ENCODE data around the gene HMHB1.

HMHB1 gene

DNA sequence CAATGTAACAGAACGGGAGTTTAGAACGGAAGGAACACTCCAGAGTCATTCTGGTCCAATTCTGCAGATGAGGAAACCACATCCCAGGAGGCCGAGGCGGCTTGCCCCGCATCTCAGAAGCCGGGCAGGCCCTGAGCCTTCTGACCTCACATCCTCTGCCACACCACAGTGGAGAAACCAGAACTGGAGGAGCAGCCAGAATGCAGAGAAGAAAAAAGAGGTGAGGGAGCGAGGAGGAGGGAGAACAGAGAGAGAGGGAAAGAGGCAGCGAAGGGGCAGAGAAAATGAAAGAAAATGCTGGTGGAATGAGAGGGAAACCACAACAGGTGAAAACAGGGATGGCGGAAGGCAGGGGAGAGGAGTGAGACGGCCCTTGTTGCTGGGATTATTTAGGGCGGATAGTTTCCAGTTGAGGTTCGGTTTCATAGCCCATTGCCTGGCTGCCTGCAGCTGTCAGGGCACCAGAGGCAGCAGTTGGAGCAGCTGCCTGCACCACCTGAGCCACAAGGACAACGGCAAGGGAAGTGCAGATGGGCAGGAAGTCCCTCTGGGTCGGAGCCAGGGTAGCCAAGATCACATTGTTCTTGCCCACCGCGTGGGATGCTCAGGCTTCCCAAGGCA lies at the start of gene HMHB1:
Gene HMHB1 (plus strand): TSS at position 77 of the 621 bp plus-strand sequence.
- DNase-seq, result no peak

DNA sequence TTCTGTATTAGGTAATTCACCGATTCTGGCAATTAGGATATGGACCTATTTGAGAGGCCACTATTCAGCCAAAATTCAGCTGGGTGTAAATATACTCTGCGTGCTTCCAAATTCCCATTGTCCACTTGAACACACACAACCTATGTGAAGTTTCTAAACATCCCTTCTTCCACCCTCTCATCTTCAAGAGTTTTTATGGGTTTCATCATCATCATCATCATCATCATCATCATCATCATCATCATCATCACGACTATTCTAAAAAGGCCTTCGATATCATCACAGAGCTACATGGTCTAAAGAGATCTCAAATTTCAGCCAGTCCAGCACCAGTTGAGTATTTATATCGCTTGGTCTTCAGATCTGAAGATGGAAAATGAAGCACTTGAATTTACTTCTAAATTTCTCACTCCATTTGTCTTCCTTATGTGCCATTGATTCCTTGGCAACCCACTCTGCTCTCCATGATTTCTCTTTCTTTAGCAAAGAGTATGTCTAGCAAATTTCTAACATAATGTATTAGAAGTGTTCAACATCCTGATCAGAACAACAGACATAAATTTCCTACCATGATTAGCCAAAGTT lies 49.2 kb upstream of the HMHB1 start:
- no peak for DNase-seq

DNA sequence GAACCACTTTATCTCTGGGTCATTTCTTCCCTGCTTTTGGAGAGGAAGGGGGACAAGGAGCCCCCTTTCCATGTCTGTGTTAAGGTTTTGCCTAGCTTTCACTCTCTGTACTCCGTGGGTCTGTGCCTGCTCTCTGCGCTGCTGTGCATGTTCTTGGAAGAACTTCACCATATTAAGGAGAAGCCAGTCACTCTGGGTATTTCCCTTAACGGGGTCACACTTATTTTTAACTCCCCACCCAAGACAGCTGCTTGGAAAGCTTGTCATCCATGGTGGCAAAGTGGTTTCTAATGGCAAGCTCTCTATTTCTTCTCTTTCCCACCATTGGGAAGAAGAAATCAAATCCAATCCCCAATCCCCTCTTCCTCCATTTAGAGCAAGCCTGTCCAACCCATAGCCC lies 44.8 kb upstream of the HMHB1 start:
- no peak for DNase-seq

DNA sequence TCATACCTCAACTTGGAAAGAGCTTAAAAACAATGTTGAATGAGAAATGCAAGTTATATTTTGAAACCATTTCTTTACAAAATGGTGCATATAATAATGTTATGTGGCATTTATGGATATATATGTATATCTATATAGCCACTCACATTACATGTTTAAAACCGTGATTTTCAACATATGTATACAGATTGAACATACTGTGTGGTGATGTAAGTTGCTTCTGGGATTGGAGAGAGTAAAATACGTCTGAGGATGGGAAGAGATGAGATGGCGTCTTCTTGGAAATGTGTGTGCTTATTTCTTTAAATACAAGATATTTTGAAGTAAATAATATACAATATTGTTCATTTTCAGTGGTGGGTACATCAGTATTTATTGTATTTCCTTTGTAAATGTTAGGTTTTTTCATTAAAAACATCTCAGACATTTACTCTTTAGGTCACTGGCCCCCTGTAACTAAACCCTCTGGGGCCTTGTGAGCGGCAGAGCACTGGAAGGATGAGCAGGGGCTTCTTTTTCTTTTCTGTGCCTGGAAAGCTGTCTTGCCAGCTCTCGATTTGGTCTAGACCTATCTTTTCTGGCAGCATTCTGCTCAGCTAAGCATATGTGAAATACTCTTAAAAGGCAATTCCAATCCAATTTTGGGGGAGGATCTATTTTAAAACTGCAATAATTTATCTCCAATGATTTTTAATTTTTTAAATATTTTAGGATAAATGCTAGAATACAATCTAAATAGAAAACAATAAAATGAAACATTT lies 42.8 kb upstream of the HMHB1 start:
- DNase-seq, result no peak

DNA sequence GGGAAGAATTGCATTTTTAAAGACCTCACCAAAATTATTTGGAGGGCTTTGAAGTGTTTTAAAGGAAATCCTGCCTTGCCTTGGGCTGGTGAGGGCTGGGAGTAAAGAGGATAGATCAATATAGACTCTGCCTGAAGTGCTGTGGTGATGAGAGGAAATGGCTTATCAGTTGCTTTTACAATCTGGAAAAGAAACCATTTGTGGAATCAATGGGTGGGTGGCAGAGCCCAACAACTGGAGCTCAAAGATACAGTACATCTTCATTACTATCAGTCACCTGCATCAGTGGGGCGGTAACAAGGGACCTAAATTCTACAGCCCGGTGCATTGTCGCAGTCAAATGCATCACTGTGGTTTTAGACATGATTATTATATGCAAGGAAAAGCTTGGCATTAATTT lies 41.5 kb upstream of the HMHB1 start:
- no peak for DNase-seq

DNA sequence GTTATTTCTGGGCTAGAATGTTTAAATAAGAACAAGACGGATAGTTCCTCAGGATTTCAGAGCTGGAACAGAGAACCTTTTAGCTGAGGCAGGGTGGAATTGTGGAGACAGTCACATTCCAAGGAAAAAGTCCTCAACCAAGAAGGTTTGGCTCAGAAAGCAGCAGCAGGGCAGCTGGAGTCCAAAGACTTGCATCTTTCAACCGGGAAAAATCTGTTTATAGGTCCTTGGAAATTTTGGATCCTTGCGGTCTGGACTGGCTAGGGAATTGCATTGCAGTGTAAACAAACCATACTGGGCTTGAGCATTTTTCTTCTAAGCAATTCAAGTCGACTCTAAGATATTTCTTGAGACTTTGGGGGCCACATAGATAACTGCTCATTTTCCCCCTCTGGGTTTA lies 40.8 kb upstream of the HMHB1 start:
- no peak for DNase-seq

DNA sequence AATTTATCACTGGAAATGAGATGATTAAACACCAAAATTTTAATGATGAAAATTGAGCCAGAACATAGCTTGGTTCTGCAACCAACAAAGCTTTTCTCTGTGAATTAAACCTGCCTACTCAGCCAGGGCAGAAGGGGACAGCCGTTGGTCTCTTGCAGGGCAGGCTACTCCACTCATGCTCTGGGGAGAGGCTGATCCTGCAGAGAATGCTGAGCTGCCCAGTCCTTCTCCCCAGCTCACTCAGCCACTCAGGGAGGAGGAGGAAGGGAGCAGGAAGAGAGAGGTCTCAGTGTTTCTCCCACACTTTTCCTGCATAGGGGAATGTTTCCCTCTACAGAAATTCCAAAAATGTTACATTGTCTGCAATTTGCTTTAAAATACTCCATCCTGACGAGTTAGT lies 40.4 kb upstream of the HMHB1 start:
- no peak for DNase-seq

DNA sequence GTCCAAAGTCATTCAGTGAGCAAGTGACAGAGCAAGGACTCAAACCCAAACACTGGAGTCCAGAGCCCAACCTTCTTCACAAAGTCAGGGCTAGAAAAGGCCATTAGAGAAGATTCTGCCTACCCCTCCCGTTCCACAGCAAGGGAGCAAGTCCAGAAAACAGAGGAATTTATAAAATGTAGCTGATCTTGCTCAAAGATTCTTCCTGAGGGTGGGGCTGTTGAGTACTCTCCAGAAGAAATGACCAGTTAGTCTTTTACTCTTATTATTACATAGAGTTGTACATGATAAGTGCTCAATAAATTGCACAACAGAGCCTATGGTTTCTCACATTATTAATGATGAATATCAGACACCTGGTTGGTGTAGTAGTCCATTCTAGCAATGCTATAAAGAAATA lies 39.3 kb upstream of the HMHB1 start:
- no peak for DNase-seq

DNA sequence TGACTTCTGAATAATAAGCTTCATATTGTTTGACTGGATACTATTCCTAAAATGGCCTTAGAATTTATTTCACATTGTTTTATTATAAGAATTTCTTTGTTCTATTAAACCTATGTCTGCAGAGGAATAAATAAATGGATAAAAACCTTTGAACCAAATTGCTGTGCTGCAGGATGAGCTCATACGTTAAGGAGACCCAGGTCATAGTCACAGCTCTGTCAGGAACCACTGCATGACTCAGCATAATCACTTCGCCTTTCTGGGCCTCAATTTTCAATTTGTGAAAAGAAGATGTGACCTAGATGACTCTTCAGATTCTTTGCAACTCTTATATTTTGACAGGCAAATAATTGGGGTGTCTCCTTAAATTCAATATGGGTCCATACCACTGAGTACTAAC lies 36.7 kb upstream of the HMHB1 start:
- DNase-seq, result no peak

DNA sequence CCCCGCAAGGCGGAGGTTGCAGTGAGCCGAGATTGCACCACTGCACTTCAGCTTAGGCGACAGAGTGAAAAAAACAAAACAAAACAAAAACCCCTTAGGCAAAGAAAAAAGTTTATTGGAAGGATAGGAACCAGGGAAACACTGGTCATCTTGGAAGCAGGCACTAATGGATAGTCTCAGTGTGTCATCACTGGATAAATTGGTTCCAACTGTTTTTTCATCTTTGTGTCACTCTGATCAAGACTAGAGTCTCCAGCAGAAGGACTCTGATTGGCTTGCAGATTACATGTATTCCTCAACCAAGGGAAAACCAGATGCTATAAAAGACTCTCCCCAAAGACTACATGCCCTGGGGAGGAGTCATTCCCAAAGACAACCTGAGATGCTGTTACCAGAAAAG lies 35.0 kb upstream of the HMHB1 start:
- DNase-seq, result no peak

DNA sequence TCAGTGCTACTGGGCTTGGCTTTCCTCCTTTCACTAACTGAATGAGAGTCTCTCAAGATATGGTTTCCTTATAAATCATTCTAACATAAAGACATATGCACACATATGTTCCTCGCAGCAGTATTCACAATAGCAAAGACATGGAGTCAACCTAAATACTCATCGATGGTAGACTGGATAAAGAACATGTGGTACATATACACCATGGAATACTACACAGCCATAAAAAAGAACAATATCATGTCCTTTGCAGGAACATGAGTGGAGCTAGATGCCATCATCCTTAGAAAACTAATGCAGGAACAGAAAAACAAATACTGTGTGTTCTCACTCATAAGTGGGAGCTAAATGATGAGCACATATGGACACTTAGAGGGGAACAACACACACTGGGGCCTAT lies 32.5 kb upstream of the HMHB1 start:
- DNase-seq, result no peak

DNA sequence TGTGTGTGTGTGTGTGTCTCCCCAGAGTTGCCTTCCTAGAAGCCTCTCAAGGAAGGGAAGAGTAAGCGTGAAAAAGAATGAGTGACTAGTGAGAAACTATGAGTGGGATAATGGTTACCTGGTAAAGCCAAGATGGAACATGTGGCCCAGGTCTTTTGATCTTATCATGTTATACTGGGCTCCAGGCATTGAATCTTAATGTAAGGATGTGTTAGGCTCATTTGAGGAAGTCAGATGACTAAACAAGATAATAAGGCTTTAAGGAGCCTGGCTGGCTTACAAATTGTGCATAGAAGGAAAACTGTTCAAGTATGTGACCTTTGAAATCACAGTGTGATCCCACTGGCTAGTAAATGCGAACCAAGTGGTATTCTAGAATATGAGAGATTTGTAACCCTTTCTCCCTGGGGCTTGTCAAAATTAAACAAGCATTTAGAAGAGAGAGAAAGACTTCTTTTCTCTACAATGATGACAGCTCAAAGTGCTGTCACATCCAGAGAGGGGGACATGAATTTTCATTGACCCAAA lies 29.9 kb upstream of the HMHB1 start:
- DNase-seq, result no peak

DNA sequence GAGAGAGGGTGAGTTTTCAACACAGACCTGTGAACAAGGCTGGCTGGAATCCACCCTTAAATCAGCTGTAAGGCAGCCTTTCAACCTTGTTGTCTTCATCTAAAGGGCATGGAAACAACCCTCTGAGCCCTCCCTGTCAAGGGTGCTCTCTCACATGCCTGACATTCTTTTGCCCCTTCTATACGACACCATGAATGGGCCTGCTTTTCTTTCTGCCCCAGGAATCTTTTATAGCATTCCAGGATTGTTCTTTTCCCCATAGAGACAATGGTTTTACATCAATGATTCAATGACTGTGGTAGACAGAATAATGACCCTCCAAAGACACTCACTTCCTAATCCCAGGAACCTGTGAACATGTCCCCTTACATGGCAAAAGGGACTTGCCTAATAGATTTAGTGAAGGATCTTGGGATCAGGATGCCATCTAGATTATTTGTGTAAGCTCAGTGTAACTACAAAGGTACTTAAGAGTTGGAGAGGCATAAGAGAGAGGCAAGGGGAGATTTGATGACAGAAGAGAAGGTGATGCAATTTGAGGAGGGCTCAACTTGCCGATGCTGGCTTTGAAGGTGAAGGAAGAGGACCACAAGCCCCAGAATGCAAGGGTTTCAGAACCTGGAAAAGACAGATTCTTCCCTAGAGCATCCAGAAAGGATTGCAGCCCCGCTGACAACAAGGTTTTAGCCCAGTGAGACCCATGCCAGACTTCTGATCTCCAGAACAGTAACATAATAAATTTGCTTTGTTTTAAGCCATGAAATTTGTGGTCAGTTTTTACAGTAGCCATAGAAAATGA lies 29.2 kb upstream of the HMHB1 start:
- DNase-seq, result no peak

DNA sequence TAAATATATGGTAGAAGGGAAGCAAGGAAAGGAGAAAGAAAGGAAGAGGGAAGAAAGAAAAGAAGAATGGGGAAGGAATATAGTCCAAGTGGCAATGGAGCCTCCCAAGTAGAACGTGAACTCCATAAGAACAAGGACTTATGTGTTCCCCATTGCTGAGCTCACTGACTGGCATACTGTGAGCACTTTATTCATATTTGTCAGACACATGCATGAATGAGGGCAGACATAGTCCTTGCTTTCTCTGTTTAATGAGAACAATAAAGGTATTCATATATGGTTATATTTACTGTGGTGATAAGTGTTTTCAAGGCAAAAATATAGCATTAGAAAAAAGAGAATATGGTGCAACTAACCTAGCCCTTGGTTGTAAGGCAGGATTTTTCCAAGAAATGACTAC lies 23.6 kb upstream of the HMHB1 start:
- DNase-seq, result no peak

DNA sequence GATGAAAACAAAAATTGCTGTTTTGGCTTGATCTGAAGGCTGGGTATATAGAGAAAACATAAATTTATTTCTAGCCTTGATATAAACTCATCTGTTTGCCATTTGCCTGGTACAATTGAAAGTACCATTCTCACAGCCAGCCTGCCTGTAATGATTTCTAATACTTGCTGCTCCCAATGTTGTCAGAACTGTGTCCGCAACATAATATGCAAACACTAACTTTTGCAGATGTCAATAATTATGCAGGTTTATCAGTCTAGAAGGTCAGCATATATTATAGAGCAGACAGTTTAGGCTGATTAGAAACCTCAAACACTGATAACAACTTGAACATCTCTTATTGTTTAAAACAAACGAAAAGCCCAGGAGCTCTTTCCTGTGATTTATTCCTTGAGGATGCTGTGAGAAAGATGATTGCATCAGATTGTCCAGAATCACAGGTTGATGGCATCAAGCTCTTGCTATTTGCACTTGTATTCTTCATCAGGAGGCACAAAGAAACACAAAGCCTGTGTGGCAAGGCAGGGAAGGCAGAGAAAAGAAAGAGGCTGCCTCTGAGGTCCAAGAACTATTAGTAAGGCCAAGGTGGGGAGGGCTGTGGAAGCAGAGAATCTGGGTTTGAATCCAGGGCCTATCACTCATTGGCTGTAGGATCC lies 21.4 kb upstream of the HMHB1 start:
- DNase-seq, result no peak

DNA sequence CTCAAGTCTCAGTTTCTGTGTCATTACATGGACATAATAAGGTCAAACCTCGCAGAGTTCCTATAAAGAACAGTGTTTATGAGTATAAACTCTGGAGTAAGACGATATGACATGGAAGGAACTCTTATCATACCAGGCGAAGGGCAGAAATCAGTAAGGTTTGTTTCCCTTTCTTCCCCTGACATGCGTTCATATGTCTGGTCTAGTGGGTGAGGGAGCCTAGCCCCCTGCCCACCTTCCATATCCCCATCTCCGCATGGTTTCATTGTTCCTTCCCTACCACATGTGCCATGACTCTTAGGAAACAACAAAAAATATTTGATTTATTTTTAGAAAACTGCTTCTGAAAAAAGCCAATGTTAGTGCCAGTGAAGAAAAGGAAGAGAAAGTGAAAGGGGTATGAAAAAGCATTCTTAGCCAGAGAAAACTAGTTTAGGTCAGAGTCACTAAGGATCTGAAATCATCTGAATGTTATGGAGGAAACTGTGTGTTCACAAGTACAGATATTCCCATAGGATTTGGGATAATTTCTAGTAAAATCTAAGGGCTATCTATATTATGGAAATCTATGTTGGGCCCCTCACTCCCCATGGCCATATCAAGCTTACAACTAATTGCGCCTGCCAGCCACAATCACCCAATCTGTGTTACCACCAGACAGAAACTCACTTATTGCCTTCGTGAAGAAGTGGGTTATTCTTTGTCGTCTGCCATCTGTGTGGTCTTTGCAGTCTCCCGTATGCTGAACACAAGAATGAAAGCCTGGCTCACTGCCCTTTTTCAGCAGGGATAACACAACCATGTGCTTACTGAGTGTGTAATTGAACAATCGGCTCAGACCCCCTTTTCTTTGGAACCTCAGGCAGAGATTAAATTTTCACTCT lies 19.9 kb upstream of the HMHB1 start:
- no peak for DNase-seq

DNA sequence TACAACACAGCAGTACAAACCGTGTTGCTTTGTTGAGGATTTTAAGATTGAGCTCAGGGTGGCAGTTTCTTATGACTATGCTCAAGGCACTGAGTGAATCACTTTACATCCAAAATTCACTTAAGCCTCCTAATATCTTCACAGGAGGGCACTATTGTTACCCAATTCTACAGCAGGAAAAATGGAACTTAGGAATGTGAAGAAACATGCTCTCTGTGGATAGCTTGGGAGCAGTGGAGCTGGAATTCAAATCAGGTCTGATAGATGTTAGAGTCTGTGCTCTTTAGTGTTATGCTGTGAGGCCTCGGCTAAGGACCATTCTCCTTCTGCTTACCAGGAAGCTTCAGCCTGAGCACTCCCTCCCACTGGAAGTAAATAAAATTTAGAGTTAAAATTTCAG lies 18.7 kb upstream of the HMHB1 start:
- DNase-seq, result no peak

DNA sequence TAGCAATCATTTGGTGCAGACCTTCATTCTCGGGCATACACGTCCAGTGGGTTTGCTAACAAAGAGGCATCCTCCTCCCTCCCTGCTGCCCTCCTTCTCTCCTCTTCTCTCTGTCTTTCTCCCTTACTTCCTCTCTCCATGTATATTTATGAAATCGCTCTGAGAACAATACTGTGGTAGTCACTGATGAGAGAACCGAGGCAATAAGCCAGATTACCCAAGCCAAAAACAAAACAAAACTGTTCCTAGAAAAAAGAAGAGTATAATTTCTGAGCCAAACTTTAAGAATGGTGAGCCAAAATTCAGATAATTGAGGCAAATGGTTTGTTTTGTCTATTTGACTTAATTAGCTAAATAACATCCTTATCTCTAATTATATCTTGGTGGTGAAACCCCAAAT lies 15.8 kb upstream of the HMHB1 start:
- no peak for DNase-seq

DNA sequence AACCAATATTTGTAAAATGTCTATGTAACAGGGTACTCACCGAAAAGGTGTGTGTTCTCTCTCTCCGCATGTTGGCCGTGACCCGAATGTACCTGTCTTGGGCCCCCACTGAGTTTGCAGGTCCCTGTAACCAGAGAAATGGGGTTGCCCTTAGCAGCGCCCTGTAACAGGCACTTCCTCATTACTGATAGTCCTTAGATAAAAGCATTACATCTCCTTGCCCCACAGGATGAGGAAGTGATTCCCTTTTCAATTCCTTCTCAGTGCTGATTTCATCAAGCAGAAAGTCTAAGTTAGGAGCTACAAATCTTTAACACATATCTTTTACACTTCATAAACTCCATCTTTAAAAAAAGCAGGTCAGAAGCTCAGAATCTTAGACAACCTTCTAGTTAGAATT lies 15.2 kb upstream of the HMHB1 start:
- no peak for DNase-seq

DNA sequence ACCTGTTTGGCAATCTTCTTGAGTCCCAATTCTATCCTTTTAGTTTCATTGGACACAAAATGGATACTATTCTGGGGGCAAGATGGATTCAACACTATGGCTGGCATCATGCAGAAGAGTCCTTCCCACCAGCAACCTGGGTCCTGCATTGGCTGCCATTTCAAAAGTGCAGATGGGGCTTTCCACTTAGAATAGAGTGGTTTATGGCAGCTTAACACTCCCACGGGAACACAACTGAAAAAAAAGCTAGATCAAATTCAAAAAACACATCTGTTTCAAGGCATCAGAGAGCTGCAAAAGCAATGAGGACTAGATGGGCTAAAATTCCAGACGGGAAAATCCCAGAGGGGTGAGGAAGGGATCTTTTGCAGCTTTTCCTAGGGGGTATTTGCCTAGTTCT lies 11.2 kb upstream of the HMHB1 start:
- no peak for DNase-seq

DNA sequence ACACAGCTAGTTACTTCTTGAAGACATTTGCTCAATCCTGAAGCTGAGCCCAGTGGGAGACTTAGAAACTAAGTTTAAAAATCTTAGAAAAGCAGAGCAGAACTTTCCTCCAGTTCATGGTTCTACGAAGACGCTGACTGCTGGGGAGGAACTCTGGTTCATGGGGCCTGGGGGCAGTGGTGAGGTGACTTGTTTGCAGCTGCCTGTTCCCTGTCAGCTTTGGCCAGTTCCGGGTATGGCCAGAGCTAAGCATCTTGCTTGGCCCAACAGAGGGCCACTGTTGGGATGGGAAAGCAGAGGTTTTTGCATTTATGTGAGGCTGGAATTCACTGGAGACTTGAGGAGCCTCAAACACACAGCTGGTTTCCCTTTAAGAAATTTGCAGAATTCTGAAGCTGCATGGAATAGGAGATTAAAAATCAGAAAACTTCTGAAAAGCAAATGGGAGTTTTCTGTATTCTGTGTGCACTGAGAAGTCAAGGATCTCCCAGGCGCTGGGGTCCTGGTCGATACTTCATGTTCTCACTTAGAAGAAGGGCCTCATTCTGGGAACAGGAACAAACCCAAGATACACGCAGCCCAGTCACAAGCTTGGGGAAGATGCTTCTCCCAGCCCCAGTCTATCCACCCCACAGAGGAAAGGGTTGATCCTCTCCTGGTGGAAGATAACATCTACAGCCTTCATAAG lies 10.6 kb upstream of the HMHB1 start:
- DNase-seq, result no peak

Measured in CD4-positive, alpha-beta T cell treated with Interleukin-15 for 1 hour (primary cell).